ENCODE measurements around the gene PXDN.

The PXDN gene

DNA sequence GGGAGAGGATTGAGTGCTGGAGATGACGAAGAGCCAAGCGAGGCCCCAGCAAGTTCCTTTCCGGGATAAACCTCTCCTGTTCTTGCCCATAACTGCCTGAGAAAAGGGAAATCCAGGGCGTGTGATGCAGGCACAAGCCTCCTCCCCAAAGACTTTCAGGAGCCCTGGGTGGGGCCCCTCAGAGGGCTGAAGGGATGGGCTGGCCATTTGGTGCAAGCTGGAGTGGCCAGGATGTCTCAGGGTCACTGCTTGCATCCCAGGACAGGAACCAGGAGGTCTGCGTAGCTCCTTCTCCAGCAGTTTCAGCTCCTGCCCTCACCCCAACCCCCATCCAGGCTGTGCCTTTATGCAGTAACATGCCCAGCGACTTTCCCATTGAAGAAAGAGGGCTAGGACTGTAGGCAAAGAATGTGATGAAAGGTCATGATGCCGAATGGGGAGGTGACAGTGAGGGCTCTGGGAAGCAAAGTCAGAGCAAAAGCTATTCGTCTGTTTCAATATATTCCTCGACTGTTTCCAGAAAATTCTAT, 80.2 kb downstream of the PXDN start:
- DNase-seq (ENCODE audit: low spot score): no peak

- no peak for DNase-seq (ENCODE audit: low spot score)
Observed at GRCh38 chr2:1663621-1664020, 80.7 kb downstream of the PXDN start.

DNA sequence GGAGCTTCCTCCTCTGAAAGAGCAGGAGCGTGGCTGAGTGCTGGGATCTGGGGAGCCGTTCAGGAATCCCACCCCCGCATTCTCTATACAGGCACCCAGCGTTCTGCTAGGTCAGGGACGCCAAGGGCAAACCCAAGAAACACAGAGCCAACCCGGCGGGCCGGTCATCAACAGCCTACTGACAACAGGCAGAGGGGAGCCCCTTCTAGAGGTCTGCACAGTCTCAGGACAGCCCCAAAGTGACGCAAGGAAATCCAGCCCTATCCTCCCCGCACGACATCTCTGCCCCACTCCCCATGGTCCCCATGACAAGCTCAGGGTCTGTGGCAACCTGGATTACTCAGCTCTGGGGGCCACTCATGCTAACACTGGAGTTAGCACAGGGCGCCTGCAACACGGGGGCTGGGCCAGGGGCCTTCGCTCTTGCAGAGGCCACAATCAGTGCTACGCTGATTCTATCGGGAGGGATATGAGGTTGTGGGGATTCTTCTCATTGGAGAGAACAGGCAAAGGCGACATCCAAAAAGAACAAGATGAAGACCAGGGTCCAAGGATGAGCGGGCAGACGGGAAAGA, 81.6 kb downstream of the PXDN start:
- DNase-seq (ENCODE audit: low spot score): no peak

DNA sequence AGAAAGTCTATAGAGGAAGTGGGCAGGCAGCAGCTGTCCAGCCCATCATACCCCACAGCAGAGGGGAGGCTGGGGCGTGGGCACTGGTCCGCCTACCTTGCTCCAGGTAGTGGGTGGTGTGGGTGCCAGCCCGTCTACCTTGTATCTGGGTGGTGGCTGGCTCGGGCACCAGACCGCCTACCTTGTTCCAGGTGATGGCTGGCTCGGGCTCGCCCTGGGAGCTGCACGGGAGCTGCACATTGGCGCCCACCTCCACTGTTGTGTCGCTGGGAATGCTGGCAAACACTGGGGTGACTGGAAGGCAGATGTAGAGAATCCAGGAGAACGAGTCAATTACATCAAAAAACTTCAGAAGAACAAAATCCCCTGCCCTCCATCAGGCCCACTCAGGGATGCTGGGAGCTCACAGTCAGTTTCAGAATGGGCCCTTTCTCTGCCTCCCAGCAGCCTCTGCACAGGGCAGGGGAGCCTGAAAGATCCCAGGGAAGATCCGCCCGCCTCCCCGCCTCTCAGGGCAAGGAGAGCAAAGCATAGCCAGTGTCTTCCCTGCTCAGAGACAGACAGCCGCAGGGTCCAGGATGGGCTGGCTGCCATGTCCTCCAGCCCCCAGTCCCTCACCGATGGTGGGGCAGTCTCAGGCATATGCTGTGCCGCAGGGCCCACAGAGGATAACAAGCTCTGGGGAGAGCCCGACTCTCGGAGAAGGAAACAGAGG, 82.3 kb downstream of the PXDN start:
- DNase-seq (ENCODE audit: low spot score): no peak

- DNase-seq (ENCODE audit: low spot score): no peak
Observed at GRCh38 chr2:1660656-1661640, 83.4 kb downstream of the PXDN start.

- no peak for DNase-seq (ENCODE audit: low spot score)
Observed at GRCh38 chr2:1659951-1660565, 84.3 kb downstream of the PXDN start.

- no peak for DNase-seq (ENCODE audit: low spot score)
Observed at GRCh38 chr2:1658394-1659151, 85.7 kb downstream of the PXDN start.

DNA sequence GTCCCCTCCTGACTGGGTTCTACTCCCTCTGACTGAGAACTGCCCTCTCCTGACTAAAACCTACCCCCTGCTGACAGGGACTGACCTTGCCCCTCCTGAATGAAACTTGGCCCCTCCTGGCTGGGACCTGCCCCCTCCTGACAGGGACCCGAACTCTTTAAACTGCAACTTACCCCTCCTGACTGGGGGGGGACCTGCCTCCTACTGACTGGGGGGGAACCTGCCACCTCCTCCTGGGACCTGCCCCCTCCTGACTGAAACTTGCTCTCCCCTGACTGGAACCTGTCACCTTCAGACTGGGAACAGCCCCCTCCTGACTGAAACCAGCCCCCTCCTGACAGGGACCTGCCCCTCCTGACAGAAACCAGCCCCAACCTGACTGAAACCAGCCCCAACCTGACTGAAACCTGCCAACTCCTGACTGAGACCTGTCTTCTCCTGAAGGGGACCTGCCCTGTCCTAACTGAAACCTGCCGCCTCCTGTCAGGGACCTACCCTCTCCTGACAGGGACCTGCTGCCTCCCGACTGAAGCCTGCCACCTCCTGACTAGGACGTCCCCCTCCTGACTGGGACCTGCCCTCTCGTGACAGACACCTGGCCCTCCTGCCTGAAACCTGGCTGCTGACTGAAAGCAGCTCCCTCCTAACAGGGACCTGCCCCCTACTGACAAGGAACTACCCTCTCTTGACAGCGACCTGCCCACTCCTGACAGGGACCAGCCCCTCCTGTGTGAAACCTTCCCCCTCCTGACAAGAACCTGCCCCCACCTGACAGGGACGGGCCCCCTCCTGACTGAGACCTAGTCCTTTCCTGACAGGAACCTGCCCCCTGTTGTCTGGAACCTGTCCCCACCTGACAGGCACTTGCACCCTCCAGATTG, 87.1 kb downstream of the PXDN start:
- no peak for DNase-seq (ENCODE audit: low spot score)

DNA sequence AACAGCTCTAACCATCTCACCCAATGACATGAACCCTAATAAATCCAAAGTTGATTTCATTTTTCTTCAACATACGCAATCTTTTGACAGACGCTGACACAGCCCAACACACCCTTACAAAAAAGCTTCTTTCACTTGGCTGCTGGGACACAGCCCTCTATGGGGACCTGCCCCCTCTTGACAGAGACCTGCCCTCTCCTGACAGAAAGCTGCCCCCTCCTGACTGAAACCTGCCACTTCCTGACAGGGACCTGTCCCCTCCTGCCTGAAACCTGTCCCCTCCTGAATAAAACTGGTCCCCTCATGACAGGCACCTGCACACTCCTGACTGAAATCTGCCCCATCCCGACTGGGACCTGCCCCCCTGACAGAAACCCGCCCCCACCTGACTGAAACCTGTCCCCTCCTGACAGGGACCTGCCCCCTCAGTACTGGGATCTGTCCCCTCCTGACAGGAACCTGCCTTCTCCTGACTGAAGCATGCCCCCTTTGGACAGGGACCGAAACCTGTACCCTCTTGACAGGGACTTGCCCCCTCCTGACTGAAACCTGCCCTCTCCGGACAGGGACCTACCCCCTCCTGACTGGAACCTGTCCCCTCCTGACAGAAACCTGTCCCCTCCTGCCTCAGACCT, 87.9 kb downstream of the PXDN start:
- DNase-seq (ENCODE audit: low spot score): no peak

- DNase-seq (ENCODE audit: low spot score): no peak
Observed at GRCh38 chr2:1655461-1655860, 88.9 kb downstream of the PXDN start.

DNA sequence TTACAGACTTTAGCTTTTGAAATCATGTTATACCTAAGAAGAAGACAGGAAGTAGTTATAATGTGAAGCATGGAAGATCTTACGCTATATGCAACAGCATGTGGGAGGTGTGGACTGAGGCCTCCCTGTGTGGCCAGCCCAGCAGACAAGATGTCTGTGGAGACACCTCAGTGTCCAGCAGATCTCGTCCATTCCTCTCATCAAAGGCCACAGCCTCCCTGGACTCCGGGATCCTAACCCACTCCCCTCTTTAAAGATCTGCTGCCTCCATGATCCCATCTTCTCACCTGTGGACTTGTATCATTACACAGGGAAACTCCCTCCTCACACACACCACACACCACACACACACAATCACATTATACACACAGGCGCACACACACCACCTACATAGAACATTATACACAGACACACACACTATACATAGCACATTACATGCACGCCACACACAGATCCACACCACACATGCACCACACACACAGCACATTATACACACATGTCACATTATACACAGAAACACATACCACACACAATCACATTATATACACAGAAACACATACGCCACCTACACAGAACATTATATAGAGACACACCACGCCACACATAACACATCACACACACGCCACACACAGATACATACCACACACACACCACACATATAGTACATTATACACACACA, 89.5 kb downstream of the PXDN start:
- DNase-seq (ENCODE audit: low spot score): no peak

GRCh38 chr2:1653956-1654695, 90.2 kb downstream of the PXDN start:
- no peak for DNase-seq (ENCODE audit: low spot score)

GRCh38 chr2:1652034-1652790, 92.1 kb downstream of the PXDN start:
- DNase-seq (ENCODE audit: low spot score): no peak

DNA sequence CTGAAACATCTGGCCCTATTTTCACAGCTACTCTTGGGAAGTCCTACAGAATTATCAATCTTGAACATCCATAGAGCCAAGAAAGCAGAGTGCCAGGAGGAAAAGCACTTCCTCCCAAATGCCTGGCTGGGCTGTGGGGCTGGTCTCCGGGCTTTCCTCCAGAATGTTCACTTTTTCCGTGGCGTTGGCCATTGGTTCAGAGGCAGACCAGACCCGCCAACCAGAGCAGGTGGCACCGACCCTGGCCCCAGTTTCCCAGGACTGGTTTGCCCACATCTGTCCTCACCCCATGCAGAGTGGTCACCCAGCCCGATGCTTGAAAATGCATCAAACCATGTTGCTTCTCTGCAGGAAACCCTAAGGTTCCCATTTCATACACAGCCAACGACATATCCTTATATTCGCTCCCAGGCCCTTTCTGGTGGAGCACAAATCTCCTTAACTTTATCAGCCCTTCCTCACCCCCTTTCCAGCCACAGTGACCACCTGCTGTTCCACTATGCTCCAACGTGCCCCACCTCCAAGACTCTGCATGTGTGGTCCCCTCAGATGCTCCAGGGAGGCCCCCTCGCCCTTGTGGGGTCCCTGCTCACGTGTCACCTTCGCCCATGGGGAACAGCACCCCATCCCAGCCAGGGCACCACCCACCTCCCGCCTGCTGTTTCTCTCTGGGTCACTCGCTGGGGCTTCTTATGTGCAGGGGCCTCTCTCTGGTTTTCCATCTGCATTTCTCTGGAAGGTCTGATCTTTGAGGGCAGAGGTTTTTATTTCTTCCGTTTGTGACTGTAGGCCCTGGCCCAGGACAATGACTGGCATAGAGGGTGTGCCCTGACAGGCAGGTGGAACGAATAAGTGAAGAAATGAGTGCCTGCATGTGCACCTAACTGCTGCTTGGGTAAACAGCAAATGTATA, 92.9 kb downstream of the PXDN start:
- no peak for DNase-seq (ENCODE audit: low spot score)

GRCh38 chr2:1650085-1650872, 94.0 kb downstream of the PXDN start:
- DNase-seq (ENCODE audit: low spot score): no peak

Measured in germinal center (tissue), 1 donor.